GM19351 (cell line): ENCODE measurements around the gene GOLPH3.
"Not testable (repeated sequence)": the region's sequence is repeated elsewhere in the genome, so short reads cannot be mapped to it uniquely, and the experiment has no call there.

Experiments
- ATAC-seq: cut with Tn5 transposase; IDR thresholded peaks from one replicate; pipeline ENCODE4 v1.9.1; 2021; ENCODE audit warnings: mild to moderate bottlenecking, moderate library complexity; ENCODE audit not compliant: unreplicated experiment

Gene GOLPH3

GRCh38 chr5:32174011-32174870 lies at the start of gene GOLPH3:
GOLPH3 (minus strand) TSS chr5:32174319; CDS start chr5:32174034, 285 bp downstream.
- peak; percentile 74 for ATAC-seq

DNA sequence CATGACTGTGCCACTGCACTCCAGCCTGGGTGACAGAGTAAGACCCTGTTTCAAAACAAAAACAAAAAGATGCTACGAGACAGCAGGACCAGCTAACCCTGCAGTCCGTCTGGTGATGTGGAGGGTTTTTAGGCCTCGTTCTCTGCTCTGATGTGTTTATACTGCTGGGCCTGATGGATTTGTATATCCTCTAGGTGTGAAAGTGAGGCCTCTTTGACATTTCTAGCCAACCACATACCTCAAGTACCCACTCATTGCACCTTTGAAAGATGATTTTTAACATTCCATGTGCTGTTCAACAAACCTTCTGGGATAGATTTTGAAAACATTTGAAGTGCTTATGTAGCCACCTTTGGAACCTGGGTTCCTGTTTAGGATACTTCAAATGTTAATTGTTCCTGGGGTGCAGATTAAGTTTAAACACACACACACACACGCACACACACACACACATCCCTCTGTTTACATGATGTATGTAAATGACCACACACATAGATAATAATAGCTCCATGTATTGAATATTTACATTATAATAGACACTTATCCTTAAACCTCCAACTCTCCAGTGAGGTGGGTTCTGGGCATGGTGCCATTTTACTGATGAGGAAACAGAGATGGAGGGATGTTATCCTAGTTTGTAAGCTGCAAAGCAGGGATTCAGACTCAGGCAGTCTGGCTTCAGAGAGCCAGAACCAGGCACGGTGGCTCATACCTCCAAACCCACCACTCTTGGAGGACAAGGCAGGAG lies 48.8 kb upstream of the GOLPH3 start:
- ATAC-seq: no peak

DNA sequence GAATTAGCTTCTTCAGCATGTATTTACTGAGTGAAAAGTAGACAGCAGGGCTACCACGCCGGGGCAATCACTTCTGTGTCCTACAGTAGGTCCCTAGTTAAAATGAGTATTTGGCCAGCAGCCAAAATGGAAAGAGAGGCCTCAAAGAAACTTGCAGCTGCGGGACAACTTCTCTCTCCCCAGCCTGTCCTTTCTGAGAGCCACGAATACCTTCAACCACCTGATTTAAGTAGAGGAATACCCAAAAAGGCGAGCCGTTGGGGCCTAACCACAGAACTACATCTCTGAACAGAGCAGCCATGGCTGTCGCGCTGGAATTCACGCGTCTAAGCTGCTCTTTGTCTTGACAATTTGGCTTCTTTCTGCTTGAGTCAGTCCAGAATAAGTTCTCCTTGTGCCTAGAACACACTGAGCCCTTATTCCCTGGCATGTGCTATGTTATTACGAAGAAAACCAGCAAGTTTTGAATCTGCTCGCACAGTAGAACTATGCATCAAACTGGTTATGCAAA lies 43.8 kb upstream of the GOLPH3 start:
- ATAC-seq: no peak

DNA sequence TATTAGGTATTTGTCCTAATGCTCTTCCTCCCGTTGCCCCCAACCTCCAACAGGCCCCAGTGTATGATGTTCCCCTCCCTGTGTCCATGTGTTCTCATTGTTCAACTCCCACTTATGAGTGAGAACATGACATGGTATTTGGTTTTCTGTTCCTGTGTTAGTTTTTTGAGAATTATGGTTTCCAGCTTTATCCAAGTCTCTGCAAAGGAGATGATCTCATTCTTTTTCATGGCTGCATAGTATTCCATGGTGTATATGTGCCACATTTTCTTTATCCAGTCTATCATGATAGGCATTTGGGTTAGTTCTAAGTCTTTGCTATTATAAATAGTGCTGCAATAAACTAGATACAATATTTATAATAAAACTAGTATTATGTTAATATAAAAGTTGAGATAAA lies 40.2 kb upstream of the GOLPH3 start:
- not testable (repeated sequence) for ATAC-seq

- ATAC-seq: no peak
Observed at GRCh38 chr5:32210151-32210550, 36.0 kb upstream of the GOLPH3 start.

- ATAC-seq: not testable (repeated sequence)
Observed at GRCh38 chr5:32208837-32209236, 34.7 kb upstream of the GOLPH3 start.

DNA sequence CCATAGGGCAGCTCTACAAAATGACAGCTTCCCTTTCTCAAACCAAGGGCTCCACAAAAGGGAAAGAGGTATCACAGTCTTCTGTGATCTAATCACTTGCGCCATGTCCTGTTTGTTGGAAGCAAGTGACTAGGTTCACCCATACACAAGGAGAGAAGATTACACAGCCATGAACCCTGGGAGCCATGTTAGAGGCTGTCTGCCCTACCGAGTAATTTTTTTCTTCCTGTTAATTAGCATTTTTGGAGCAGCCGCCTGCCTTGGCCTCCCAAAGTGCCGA lies 33.2 kb upstream of the GOLPH3 start:
- ATAC-seq: no peak

DNA sequence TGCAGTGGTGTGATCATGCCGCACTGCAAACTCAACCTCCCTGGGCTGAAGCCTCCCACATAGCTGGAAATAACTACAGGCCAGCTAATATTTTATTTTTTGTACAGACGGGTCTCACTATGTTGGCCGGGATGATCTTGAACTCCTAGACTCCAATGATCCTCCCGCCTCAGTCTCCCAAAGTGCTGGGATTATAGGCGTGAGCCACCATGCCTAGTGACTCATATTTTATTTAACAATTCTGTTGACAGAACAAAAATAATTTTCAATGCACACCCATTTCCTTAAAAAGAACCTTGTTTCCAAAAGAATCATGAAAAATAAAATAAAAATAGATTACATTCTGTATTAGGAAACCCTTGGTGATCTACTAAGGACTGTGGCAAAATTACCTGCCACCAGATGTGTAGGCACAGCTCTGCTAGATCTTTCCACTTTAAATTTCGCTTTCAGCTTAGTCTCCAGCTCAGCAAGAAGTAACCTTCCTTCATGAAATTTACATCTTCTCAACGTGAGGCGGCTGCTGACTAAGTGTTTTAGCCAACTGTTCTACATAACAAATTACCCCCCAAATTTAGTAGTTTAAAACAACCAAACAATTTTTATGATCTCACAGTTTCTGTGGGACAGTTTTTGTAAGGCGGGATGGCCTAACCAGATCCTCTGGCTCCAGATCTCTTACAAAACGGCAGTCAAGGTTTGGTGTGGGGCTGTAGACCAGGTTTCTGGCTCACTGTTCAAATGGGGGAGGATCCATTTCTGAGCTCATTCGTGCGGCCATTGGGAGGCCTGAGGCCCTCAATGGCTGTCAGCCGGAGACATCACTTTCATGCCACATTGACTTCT lies 32.6 kb upstream of the GOLPH3 start:
- ATAC-seq: peak; percentile 36

GRCh38 chr5:32206053-32206452 lies 31.9 kb upstream of the GOLPH3 start:
- ATAC-seq: no peak

DNA sequence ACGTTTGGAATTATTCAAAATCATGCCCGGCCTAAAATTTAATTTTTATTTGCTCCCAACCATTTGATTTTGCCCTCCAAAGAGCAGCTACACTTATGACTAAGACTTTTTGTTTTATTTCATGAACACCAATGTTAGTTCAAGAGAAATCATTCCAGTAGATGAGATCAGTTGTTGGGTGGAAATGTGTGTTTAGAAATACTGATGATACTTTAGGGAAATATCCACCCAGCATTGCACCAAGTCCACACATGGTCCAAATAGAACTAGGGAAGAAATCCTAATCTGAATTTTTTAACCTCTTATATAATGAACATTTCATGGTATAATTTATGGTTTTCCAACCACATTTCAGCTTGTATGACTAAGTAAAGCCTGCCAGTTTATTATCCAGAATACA lies 28.3 kb upstream of the GOLPH3 start:
- ATAC-seq: no peak

DNA sequence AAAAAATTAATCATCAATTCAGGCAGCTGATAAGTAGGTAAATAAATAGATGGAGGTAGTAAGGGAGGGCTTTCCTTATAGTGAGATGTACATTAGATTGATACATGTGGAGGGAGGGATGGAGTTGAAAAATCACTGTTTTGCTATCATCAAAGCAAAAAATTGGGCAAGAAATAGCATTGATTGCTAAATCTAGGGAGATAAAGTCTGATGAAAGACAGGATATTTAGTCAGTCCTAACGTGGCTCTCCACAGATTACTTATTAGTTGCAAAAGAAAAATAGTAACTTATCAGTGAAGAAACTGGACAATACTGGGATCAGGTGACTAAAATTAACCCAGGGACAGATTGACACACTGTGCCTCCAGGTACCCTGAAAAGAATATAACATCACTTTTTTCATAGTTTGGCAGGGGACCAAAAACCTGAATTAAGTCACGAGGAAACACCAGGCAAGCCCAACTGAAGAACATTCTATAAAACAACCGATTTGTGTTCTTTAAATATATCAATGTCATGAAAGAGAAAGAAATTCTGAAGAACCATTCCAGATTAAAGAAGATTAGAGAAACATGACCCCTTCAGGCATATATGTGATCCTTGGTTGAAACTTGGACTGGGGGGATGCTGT lies 27.1 kb upstream of the GOLPH3 start:
- ATAC-seq: no peak

DNA sequence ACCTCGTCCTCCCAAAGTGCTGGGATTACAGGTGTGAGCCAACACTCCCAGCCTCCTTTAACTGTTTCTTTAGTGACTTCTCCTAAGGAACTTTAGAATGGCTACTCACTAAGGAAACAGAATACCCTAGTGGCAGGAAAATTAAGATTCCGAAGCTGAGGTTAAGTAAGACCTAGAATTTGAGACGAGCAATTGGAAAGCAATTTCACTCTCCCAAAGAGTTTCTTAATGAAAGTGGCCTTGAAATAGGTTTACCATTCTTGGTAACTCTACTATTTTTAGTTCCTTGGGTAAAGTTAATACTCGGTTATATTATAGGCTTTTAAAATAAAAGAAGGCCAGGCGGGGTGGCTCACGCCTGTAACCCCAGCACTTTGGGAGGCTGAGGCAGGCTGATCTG lies 22.9 kb upstream of the GOLPH3 start:
- no peak for ATAC-seq

DNA sequence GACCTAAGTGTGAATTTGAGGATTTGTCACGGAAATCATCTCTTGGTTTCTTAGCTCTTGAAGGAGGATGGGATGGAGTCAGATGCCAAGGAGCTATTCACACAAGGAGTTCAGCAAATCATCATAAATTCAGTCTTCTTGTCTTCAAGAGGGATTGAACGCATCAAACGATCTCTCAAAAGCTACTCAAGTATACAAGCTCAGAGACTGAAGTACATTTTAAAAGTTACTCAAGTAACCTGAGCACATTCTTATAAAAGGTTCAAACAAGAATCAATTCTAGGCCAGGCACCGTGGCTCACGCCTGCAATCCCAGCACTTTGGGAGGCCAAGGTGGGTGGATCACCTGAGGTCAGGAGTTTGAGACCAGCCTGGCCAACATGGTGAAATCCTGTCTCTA lies 21.1 kb upstream of the GOLPH3 start:
- ATAC-seq: no peak

- ATAC-seq: no peak
Observed at GRCh38 chr5:32193591-32193990, 19.5 kb upstream of the GOLPH3 start.

DNA sequence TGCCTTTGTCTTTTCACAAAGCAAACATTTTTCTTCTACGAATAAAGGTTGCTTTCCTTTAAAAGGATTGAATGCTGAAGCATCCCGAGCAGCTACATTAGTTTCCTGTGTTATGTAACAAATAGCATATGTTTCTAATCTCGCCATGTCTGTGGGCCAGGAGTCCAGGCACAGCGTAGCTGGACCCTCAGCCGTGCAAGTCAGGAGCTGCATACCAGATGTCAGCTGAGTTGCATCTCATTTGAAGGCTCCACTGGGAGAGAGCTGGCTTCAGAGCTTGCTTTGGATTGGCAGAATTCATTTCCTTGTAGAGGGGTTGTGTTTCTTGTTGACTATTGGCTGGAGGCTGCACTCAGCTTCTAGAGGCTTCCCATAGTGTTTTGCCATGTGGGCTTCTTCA lies 16.0 kb upstream of the GOLPH3 start:
- no peak for ATAC-seq

- ATAC-seq: no peak
Observed at GRCh38 chr5:32187675-32188074, 13.6 kb upstream of the GOLPH3 start.

- ATAC-seq: peak; percentile 96
Observed at GRCh38 chr5:32182463-32183063, 8.4 kb upstream of the GOLPH3 start.

DNA sequence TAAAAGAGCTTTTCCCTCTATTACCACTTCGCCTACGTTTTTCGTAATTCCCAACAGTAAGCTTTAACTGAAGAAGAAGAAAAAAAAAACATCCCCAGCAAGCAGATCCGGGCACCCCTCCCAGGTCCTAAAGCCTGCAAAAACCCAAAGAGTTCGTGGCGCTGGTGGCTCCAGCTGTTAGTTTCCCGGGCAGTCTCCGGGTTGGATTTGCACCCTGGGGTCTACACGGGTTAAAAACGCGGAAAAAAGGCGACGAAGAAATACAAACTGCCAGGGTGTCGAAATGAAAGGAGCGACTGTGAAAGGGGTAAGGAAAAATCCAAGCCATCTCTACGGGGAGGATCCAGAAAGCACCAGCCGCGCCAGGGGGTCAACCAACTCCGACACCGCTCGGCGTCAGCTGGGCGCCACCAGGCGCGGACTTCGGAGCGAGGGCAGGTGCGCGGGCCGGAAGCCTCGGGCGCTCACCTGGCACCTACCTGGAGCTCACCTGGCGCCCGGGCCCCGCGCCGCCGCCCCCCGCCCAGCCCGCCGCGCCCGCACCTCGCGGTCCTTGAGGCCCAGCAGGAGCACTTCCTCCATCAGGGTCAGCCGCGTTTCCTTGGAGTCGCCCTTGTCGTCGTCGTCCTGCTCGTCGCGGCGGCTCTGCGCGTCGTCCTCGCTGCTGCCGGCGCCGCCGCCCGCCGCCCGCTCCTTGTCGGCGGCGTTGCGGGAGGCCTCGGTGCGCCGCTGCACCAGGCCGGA lies 680 bp downstream of the GOLPH3 start:
- peak; percentile 10 for ATAC-seq

DNA sequence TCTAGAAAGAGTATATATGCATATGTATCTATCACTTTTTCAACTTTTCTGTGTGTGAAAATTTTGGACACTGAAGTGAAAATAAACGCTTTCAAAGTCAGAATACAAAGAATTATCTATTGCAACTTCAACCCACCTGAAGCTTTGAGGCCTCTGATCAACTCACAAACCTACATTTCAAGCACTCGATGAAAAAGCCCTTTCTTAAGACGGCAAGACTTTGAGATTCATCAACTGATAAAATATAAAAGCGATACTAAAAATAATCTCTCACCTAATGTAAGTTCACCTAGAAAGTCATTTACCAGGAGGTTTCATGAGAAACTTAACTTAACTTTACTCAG lies 1.2 kb downstream of the GOLPH3 start:
- no peak for ATAC-seq
